Measurements from ENCODE around the gene TJP2. TPM values are rescaled to one million over a fixed set of nuclear protein-coding genes. Genes with fewer than 3 reads are reported as not detected.

Gene TJP2
- total and polyA plus RNA-seq, 10 of the 15 experiments (the other 5 are each of a cell fraction or from before 2014, with no cell fraction given), result 6.4 to 59.9 (median 29.7) TPM

GRCh38 chr9:69137311-69137710, 36.8 kb upstream of the TJP2 start:
- intact Hi-C loops (cut with micrococcal nuclease; ENCODE audit: unreplicated experiment), result no loop called here
- POLR2A ChIA-PET, result no interaction called here
- RAD21 ChIA-PET (ENCODE audit: unreplicated experiment), result no interaction called here
- Histone ChIP-seq H3K9me3 (replicated peaks; ENCODE audit: control insufficient read depth, insufficient read depth, low read length) (no peaks in the 10 kb centered on the region), H4K20me1 (ENCODE audit: control insufficient read depth, insufficient read depth) (no peaks in the 10 kb centered on the region), H3K27ac (ENCODE audit: control insufficient read depth, insufficient read depth) (no peak overlapping the region), H3K27me3 (replicated peaks in 1 of 2; ENCODE audit: control insufficient read depth in 2 of 2, insufficient read depth in 2 of 2, low read length in 1 of 2) (no peaks in the 10 kb centered on the region; a peak in 1 of 4 replicates), H3K36me3 (ENCODE audit: control insufficient read depth in 2 of 2, insufficient read depth in 2 of 2, low read length in 1 of 2) (no peaks in the 10 kb centered on the region), H3K79me2 (ENCODE audit: control insufficient read depth, insufficient read depth, low read length) (no peaks in the 10 kb centered on the region), H3K4me1 (ENCODE audit: control insufficient read depth, insufficient read depth, low read length) (no peaks in the 10 kb centered on the region), H2AFZ (ENCODE audit: control insufficient read depth, low read depth, low read length) (no peak overlapping the region), H3K4me3 (no peak overlapping the region), H3K9ac (ENCODE audit: control insufficient read depth, insufficient read depth, low read length) (no peak overlapping the region), H3K4me2 (ENCODE audit: control insufficient read depth, insufficient read depth) (no peak overlapping the region)
- DNase-seq (ENCODE audit: low read depth, low spot score) (no peak), ATAC-seq (no peak), FAIRE-seq (no peak)
- in situ Hi-C loops (cut with MboI), result no loop called here
- CTCF ChIA-PET, result interaction anchor here (1.0 to 1.5 kb wide), 2 partner anchors 21 to 51 kb away, joined by 3 to 4 read pairs; no protein-coding TSS in a partner anchor
- TF ChIP-seq TCF7 (IDR thresholded peaks at IDR 0.05; ENCODE audit: borderline replicate concordance), result no peak
- TF ChIP-seq IRF4 (IDR thresholded peaks at IDR 0.05; ENCODE audit: low read depth, low read length), result no peak
- no peak for TF ChIP-seq ZNF274 (IDR thresholded peaks at IDR 0.05; ENCODE audit: insufficient read depth, insufficient read length)
- TF ChIP-seq ZNF592 (IDR thresholded peaks at IDR 0.05), result no peak
- TF ChIP-seq IKZF2 (IDR thresholded peaks at IDR 0.05), result no peak
- TF ChIP-seq ZBTB4 (CRISPR knock-in tag; IDR thresholded peaks at IDR 0.05), result no peak
- SMC1A ChIA-PET (ENCODE audit: uncharacterized antibody, unreplicated experiment), result interaction anchor here (0.8 to 1.3 kb wide), 3 partner anchors 8 to 101 kb away, joined by 3 to 4 read pairs (median 3); partner anchors contain the start of gene FXN
- BruUV-seq (replicated peaks), result no TSS peak
- WGBS (ENCODE audit: insufficient coverage, insufficient replicate concordance, low lambda C conversion rate, missing lambda C conversion rate), result 62% methylated on average over 8 of the region's 8 CpGs

Measured in GM12878 (cell line).